Thyroid gland (tissue), 4 donors: ENCODE results near the gene AGBL1.

Experiments used
- POLR2A ChIP-seq, 2 donors: fragments of 450-650 bp; IDR thresholded peaks; one replicate each; pipeline ENCODE4 v1.6.1; 2017; ENCODE audit warnings: antibody characterized with exemption in 2 of 2, mild to moderate bottlenecking in 2 of 2, moderate library complexity in 1 of 2
- TF ChIP-seq, protein P1 (sequence below), 6 experiments: fragments of 200-600 bp in 3 of 6; fragments of 450-650 bp in 3 of 6; sonication (generic) in 3 of 6; IDR thresholded peaks; one replicate each; pipeline ENCODE4 v1.5.1; 2016 to 2019; ENCODE audit warnings: antibody characterized with exemption in 6 of 6, mild to moderate bottlenecking in 2 of 6, inconsistent platforms in 1 of 6, moderate library complexity in 1 of 6

DNA sequence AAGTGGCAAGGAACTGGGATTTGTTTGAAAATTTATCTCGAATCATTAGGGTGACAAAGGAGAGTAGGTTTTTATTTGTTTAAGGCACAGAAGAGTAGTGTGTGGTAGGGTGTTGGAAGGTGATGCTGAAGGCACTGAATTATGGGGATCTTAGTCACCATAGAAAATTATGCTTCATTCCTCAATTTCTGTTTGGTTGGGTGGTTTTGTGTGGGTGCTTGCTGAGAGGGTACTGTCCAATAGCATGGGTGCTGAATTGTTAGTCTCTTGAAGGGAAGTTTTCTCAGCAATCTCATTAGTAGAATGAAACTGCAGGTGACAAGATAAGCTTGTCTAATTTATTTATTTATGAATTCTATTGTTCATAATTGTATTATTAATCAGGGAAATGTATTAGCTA lies 610.9 kb downstream of the AGBL1 start:
- TF ChIP-seq, protein P1, sequence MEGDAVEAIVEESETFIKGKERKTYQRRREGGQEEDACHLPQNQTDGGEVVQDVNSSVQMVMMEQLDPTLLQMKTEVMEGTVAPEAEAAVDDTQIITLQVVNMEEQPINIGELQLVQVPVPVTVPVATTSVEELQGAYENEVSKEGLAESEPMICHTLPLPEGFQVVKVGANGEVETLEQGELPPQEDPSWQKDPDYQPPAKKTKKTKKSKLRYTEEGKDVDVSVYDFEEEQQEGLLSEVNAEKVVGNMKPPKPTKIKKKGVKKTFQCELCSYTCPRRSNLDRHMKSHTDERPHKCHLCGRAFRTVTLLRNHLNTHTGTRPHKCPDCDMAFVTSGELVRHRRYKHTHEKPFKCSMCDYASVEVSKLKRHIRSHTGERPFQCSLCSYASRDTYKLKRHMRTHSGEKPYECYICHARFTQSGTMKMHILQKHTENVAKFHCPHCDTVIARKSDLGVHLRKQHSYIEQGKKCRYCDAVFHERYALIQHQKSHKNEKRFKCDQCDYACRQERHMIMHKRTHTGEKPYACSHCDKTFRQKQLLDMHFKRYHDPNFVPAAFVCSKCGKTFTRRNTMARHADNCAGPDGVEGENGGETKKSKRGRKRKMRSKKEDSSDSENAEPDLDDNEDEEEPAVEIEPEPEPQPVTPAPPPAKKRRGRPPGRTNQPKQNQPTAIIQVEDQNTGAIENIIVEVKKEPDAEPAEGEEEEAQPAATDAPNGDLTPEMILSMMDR (IDR thresholded peaks at IDR 0.05): no peak
- no peak for TF ChIP-seq POLR2A (IDR thresholded peaks at IDR 0.05)
